Measurements from ENCODE around the gene ANKRD6.

ANKRD6 gene

GRCh38 chr6:89506716-89507617, 74.0 kb downstream of the ANKRD6 start:
- DNase-seq (ENCODE audit: low read depth in 2 of 2, low spot score in 1 of 2): no peak

- no peak for DNase-seq (ENCODE audit: low read depth in 2 of 2, low spot score in 1 of 2)
These were observed 76.0 kb downstream of the ANKRD6 start for GRCh38 chr6:89508755-89509563.

- no peak for DNase-seq (ENCODE audit: low read depth in 2 of 2, low spot score in 1 of 2)
These were observed 76.9 kb downstream of the ANKRD6 start for GRCh38 chr6:89509777-89510281.

- DNase-seq (ENCODE audit: low read depth in 2 of 2, low spot score in 1 of 2): no peak
These were observed 77.4 kb downstream of the ANKRD6 start for GRCh38 chr6:89510393-89510792.

- DNase-seq (ENCODE audit: low read depth in 2 of 2, low spot score in 1 of 2): no peak
These were observed 85.6 kb downstream of the ANKRD6 start for GRCh38 chr6:89518352-89519055.

- DNase-seq (ENCODE audit: low read depth in 2 of 2, low spot score in 1 of 2): no peak
These were observed 87.8 kb downstream of the ANKRD6 start for GRCh38 chr6:89520736-89521135.

GRCh38 chr6:89522778-89523177, 89.8 kb downstream of the ANKRD6 start:
- no peak for DNase-seq (ENCODE audit: low read depth in 2 of 2, low spot score in 1 of 2)

- DNase-seq (ENCODE audit: low read depth in 2 of 2, low spot score in 1 of 2): no peak
These were observed 93.0 kb downstream of the ANKRD6 start for GRCh38 chr6:89525786-89526562.

GRCh38 chr6:89526563-89526869, 93.6 kb downstream of the ANKRD6 start:
- no peak for DNase-seq (ENCODE audit: low read depth in 2 of 2, low spot score in 1 of 2)

GRCh38 chr6:89527634-89528033, 94.7 kb downstream of the ANKRD6 start:
- no peak for DNase-seq (ENCODE audit: low read depth in 2 of 2, low spot score in 1 of 2)

- no peak for DNase-seq (ENCODE audit: low read depth in 2 of 2, low spot score in 1 of 2)
These were observed 95.9 kb downstream of the ANKRD6 start for GRCh38 chr6:89528866-89529265.

- no peak for DNase-seq (ENCODE audit: low read depth in 2 of 2, low spot score in 1 of 2)
These were observed 98.0 kb downstream of the ANKRD6 start for GRCh38 chr6:89530982-89531381.

- no peak for DNase-seq (ENCODE audit: low read depth in 2 of 2, low spot score in 1 of 2)
These were observed 103.3 kb downstream of the ANKRD6 start for GRCh38 chr6:89536231-89536630.

- no peak for DNase-seq (ENCODE audit: low read depth in 2 of 2, low spot score in 1 of 2)
These were observed 106.8 kb downstream of the ANKRD6 start for GRCh38 chr6:89539779-89540178.

- DNase-seq (ENCODE audit: low read depth in 2 of 2, low spot score in 1 of 2): no peak
These were observed 109.3 kb downstream of the ANKRD6 start for GRCh38 chr6:89542081-89542857.

- DNase-seq (ENCODE audit: low read depth in 2 of 2, low spot score in 1 of 2): no peak
These were observed 109.9 kb downstream of the ANKRD6 start for GRCh38 chr6:89542866-89543265.

- DNase-seq (ENCODE audit: low read depth in 2 of 2, low spot score in 1 of 2): no peak
These were observed 114.3 kb downstream of the ANKRD6 start for GRCh38 chr6:89547281-89547680.

GRCh38 chr6:89553431-89553830, 120.5 kb downstream of the ANKRD6 start:
- DNase-seq (ENCODE audit: low read depth in 2 of 2, low spot score in 1 of 2): no peak

GRCh38 chr6:89554106-89554505, 121.2 kb downstream of the ANKRD6 start:
- DNase-seq (ENCODE audit: low read depth in 2 of 2, low spot score in 1 of 2): no peak

- no peak for DNase-seq (ENCODE audit: low read depth in 2 of 2, low spot score in 1 of 2)
These were observed 122.1 kb downstream of the ANKRD6 start for GRCh38 chr6:89555031-89555430.

Data from stimulated activated CD8-positive, alpha-beta memory T cell treated with anti-CD3 and anti-CD28 coated beads, Interleukin-4, amount 100 ng/mL, for 4 hours (primary cell).